Activated T-cell treated with anti-CD3 and anti-CD28 coated beads, Interleukin-2, amount 50 U/mL, for 72 hours (primary cell): ENCODE data around the gene VSNL1. TPM values are rescaled to one million over a fixed set of nuclear protein-coding genes. Genes with fewer than 3 reads are reported as not detected.

Source experiments
- ATAC-seq, 2 donors: fragments of 150-1000 bp; cut with Tn5 transposase; replicated peaks in 1 of 2; 2 replicates each; pipeline ENCODE4 v1.10.0; 2021; ENCODE audit warnings: moderate library complexity in 2 of 2, mild to moderate bottlenecking in 1 of 2
- DNase-seq, 2 donors: peaks; one replicate each; pipeline ENCODE4 v3.0.0; 2021 to 2022; ENCODE audit warnings: mixed read lengths in 1 of 2
- H3K27ac Mint-ChIP-seq: one replicate; pipeline ENCODE4 v1.8.0; 2022; ENCODE audit warnings: mild to moderate bottlenecking, moderate library complexity, mixed read lengths
- H3K27me3 Mint-ChIP-seq: one replicate; pipeline ENCODE4 v1.8.0; 2022; ENCODE audit warnings: low read depth, mixed read lengths
- H3K36me3 Mint-ChIP-seq, 2 donors: one replicate each; pipeline ENCODE4 v1.8.0; 2022; ENCODE audit warnings: mixed read lengths in 2 of 2, mild to moderate bottlenecking in 1 of 2; ENCODE audit not compliant: insufficient read depth in 2 of 2
- H3K4me1 Mint-ChIP-seq: one replicate; pipeline ENCODE4 v1.8.0; 2022; ENCODE audit warnings: low read depth, mixed read lengths
- H3K4me3 Mint-ChIP-seq, 2 donors: one replicate each; pipeline ENCODE4 v1.8.0; 2022; ENCODE audit warnings: mild to moderate bottlenecking in 2 of 2, mixed read lengths in 2 of 2, moderate library complexity in 2 of 2
- H3K9me3 Mint-ChIP-seq, 2 donors: one replicate each; pipeline ENCODE4 v1.8.0; 2022; ENCODE audit warnings: mixed read lengths in 2 of 2
- total RNA-seq, 2 donors: library from RNA; stranded (reverse); gene quantifications; one replicate each; pipeline ENCODE4 v1.2.3, GENCODE V29; 2022

Gene VSNL1
- total RNA-seq, 2 donors from 2014 or later, result not detected

DNA sequence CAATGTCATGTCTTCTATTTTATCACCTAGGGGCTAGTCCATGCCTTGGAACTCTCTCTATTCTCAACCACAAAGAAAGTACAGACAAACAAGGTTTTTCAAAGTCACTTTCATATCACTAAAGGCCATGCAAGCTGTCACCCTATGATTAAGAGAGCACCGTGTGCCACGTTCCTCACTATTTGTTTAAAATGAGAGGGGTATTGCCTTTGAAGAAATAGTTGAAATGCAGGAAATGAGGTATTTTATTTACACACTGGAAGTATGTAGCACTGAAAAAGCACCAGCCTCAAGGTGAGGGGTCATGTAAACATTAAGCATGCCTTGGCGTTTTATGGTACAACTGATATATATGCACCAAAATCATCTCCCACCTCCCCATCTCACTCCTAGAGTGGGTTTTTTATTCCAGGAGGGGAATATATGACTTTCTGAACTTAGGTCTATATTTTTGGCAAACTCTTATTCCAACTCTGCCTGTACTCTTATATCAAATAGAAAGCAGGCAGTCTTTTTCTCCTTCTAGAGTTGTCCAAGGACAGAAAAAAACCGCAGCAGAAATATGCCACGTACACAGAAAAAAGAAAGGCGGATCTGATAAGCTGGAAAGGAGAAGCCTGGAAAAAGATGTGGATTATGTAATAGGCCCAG lies 53.5 kb downstream of the VSNL1 start:
- Mint-ChIP-seq H3K36me3 (no peaks in the 10 kb centered on the region), H3K4me3 (no peak overlapping the region), H3K9me3 (peaks cover 0 to 2% of the 10 kb centered on the region in 2 donors), H3K27ac (no peak overlapping the region), H3K4me1 (no peaks in the 10 kb centered on the region), H3K27me3 (peaks cover 15% of the 10 kb centered on the region)
- no peak for ATAC-seq
- DNase-seq, result no peak

DNA sequence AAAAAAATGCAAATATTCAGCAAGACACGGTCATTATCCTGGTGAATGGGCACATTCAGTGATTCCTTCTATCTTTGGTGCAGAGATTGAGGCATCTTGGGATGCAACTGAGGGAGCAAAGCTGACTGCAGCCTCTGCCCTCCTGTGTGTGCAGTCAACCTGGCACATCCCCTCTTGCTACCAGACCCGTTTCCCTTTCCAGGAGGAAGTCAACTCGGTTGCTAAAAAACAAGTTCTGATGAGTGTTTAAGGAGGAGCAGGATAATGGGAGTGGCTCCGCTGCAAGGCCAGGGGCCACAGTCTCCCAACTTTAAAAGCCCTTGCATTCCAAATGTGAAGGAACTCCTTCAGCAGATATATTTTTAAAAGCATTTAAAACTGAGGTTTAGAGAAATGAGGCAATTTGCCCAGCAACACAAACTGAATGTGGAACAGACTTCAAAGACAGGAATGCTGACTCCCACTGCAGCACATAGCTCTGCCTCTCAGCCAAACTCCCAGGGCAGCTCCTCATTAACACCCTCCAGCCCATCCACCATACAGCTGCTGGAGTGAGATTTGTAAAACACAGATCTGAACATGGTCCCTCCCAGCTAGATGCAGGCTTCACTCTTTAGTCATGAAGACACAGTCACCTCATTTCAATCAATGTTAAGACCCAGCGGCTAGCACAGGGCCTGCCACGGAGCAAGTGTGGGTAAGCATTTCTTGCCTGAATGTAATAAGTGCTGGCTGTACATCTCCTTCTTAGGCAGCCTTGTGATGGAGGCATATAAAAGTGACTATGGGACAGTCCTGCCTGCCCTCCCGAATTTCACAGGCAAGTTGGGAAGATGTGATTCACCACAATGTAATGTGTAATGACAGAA lies 54.3 kb downstream of the VSNL1 start:
- Mint-ChIP-seq H3K27ac (no peak overlapping the region), H3K27me3 (peaks cover 10% of the 10 kb centered on the region), H3K9me3 (no peaks in the 10 kb centered on the region), H3K4me3 (no peak overlapping the region), H3K36me3 (no peaks in the 10 kb centered on the region), H3K4me1 (no peaks in the 10 kb centered on the region)
- no peak for DNase-seq
- ATAC-seq, result no peak

DNA sequence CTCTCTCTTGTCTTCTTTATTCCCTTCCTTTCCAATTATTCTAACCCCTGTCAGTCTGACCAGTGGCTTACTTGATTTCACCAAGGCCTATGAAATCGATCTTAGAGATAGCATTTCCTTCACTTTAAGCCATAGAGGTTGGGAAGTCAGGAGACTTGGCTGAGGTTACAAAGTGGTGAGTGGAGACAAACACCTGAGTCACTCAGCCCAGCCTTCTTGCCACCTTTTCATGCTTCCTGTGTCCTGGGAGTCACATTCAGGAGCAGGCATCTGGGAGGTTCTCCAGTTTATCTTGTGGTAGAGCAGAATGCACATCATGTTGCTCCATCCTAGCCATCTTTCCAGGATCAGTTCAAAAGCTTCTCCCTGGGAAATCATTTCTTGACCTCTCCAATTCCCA lies 59.1 kb downstream of the VSNL1 start:
- ATAC-seq (no peak), DNase-seq (no peak)
- no peak overlapping the region for H3K4me3 Mint-ChIP-seq
- H3K27me3 Mint-ChIP-seq, result peaks cover 15% of the 10 kb centered on the region
- H3K4me1 Mint-ChIP-seq, result no peaks in the 10 kb centered on the region
- no peaks in the 10 kb centered on the region for H3K36me3 Mint-ChIP-seq
- H3K9me3 Mint-ChIP-seq, result peaks cover 0 to 4% of the 10 kb centered on the region in 2 donors
- H3K27ac Mint-ChIP-seq, result no peak overlapping the region

DNA sequence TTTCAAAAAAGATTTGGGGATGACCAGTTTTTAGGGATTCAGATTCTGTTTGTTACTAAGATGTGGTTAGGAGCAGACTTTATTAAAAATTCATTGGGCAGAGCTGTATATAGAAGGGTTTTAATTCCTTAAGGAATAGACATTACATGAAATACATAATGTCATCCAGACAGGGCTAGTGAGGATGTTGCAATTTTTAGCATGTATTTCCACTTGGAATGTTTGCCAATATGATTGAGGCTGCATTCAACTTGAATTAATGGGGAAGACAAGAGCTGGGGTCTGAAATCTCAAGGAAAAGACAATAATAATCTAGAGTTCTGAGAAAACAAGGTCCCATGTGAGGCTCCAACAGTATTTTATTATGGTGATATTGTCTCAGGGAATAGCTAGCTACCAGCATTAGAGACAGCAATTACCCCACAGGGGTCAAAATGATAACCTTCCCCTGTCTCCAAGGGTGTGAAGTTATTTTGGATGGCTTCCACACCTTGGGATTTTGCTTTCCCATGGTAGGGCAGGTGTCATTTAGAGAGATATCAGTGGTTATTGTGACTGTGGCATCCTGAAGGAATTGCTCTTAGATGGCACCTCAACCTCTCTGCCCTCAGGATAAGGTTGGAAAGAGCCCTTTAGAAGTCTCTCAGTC lies 60.2 kb downstream of the VSNL1 start:
- no peaks in the 10 kb centered on the region for H3K4me1 Mint-ChIP-seq
- no peak overlapping the region for H3K4me3 Mint-ChIP-seq
- DNase-seq (no peak), ATAC-seq (no peak)
- no peaks in the 10 kb centered on the region for H3K36me3 Mint-ChIP-seq
- peaks cover 0 to 4% of the 10 kb centered on the region in 2 donors for H3K9me3 Mint-ChIP-seq
- H3K27ac Mint-ChIP-seq, result no peak overlapping the region
- H3K27me3 Mint-ChIP-seq, result peaks cover 15% of the 10 kb centered on the region

DNA sequence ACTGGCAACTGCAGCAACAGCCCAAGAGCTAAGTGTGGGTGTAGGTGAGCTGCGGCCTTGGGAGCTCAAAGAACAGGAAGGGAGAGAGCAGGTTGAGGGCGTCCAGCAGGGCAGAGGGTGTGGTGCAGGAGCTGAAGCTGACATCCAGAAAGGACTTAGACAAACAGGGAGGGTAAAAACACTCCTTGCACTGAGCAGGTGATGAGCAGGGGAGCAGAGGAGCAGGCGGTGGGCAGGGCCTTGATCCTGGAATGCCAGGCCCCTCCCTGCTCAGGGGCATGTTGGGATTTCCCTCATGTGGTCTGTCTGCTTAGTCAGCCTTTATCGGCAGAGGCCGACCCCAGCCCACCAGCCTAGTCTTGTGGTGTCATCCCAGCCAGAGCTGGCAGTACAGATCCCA lies 63.6 kb downstream of the VSNL1 start:
- Mint-ChIP-seq H3K4me1 (no peaks in the 10 kb centered on the region), H3K27me3 (peaks cover 11% of the 10 kb centered on the region), H3K4me3 (no peak overlapping the region), H3K27ac (no peak overlapping the region), H3K9me3 (peaks cover 0 to 4% of the 10 kb centered on the region in 2 donors), H3K36me3 (no peaks in the 10 kb centered on the region)
- no peak for DNase-seq
- no peak for ATAC-seq

DNA sequence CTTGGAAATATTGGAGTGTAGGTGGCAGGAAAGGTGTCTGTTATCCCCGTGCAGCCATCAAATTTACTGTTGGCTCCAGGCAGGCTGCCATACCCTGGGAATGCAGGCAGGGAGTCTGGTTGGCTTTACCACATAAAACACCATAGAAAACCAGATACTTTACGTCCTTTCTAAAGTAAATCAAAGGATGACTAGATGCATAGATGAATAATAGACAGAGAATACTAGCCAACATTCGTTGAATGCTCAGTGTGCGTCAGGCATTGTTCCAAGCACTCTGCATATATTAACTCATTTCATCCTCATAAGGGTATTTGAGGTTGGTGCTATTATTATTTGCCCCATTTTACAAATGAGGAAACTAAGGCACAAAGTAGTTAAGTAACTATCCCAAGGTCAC lies 65.2 kb downstream of the VSNL1 start:
- Mint-ChIP-seq H3K36me3 (no peaks in the 10 kb centered on the region), H3K4me1 (no peaks in the 10 kb centered on the region), H3K4me3 (no peak overlapping the region), H3K9me3 (peaks cover 0 to 4% of the 10 kb centered on the region in 2 donors), H3K27ac (no peak overlapping the region), H3K27me3 (peaks cover 15% of the 10 kb centered on the region)
- DNase-seq (no peak), ATAC-seq (no peak)

DNA sequence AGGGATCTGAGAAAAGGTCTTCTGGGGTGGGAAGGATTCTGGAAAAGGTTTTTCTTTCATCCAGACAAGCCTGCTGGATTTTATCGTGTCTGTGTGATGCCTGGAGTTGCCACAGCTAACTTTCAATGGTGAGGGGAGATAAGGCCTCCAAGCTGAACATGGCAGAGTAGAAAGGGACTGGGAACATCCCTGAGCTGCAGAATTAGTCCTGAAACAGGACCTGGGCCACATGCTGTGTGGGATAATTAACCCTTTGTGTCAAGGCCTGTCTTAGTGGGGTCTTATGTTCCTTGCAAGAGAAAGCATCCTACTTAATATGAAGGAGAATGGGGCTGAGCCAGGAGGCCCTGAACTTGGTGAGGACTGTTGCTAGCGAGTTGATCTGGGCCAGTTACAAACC lies 66.4 kb downstream of the VSNL1 start:
- ATAC-seq, result no peak
- no peak for DNase-seq
- no peaks in the 10 kb centered on the region for H3K36me3 Mint-ChIP-seq
- H3K4me3 Mint-ChIP-seq, result no peak overlapping the region
- H3K27me3 Mint-ChIP-seq, result peaks cover 19% of the 10 kb centered on the region
- H3K4me1 Mint-ChIP-seq, result no peaks in the 10 kb centered on the region
- H3K27ac Mint-ChIP-seq, result no peak overlapping the region
- peaks cover 0 to 4% of the 10 kb centered on the region in 2 donors for H3K9me3 Mint-ChIP-seq

DNA sequence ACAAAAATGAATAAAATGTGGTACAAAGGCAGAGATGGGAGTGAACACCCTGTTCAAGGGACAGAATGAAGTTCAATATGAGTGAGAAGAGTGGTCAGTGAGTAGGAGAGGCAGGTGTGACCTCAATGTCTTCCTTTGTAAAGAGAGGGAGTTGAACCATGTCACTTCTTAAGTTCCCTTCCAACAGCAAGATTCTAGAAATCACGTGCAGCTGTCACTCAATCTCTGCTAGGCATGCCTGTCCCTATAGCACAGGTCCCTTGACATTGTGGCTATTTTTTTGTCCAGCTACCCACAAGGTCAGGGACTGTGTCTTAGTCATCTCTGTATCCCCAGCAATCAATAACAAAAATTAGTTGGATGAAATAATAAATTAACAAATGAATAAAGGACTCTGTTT lies 66.9 kb downstream of the VSNL1 start:
- Mint-ChIP-seq H3K4me3 (no peak overlapping the region), H3K4me1 (no peaks in the 10 kb centered on the region), H3K27ac (no peak overlapping the region), H3K27me3 (peaks cover 19% of the 10 kb centered on the region), H3K9me3 (peaks cover 0 to 4% of the 10 kb centered on the region in 2 donors), H3K36me3 (no peaks in the 10 kb centered on the region)
- DNase-seq, result no peak
- no peak for ATAC-seq

DNA sequence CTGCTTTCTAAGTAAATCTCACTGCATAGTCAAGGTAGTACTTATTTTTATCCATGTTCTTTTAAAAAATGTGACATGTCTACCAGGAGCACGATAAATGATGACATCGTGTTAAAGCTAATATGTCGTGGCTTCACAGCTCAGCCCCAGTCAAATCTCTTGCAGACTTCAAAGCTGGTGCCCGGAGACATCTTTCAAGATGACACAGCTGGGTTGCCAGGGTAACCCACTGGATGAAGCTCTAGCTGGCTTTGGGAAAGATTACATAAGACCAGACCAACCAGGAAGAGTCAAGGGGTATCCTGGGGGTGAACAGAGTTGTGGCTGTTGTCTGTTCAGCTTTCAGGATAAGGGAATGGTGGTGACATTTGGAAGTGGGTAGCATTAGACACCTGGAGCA lies 67.8 kb downstream of the VSNL1 start:
- Mint-ChIP-seq H3K9me3 (peaks cover 0 to 2% of the 10 kb centered on the region in 2 donors), H3K4me1 (no peaks in the 10 kb centered on the region), H3K36me3 (no peaks in the 10 kb centered on the region), H3K4me3 (no peak overlapping the region), H3K27me3 (peaks cover 21% of the 10 kb centered on the region), H3K27ac (no peak overlapping the region)
- DNase-seq (no peak), ATAC-seq (no peak)

DNA sequence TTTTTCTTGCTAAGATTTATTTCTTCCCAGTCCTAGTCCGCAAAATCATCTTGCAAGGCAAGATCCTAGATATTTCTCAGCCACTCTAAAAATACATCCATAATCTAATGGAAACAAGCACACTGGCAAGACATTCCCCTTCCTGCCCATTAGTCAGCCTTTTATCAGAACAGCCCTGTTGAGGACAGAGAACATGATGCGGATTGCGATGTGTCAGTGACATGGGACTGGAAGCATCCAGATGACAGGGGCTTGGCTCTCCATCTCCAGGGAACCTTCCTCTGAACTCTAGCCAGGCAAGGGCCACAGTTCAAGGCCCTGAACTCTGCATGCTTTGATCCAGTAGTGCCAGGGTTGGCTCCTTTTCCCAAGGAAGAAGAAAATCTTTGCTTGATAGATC lies 70.0 kb downstream of the VSNL1 start:
- no peak for DNase-seq
- H3K4me3 Mint-ChIP-seq, result no peak overlapping the region
- no peaks in the 10 kb centered on the region for H3K4me1 Mint-ChIP-seq
- no peak for ATAC-seq
- no peak overlapping the region for H3K27ac Mint-ChIP-seq
- no peaks in the 10 kb centered on the region for H3K9me3 Mint-ChIP-seq
- peaks cover 27% of the 10 kb centered on the region for H3K27me3 Mint-ChIP-seq
- H3K36me3 Mint-ChIP-seq, result no peaks in the 10 kb centered on the region

DNA sequence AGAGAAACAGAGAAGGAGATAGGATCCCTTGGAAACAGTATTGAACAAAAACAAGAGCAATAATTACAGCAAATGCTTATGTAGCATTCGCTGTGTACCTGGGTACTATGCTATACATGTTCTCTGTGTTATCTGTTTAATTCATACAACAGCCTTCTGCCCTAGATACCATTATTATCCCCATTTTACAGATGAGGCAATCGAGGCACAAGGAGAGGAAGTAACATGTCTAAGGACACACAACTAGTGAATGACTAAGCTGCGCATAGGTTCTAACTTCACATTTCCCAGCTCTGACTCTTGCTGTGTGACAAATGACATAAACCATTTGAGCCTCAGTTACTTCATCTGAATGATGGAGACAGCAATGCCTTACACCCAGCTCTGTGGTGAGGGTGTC lies 70.5 kb downstream of the VSNL1 start:
- H3K4me1 Mint-ChIP-seq, result no peaks in the 10 kb centered on the region
- ATAC-seq (no peak), DNase-seq (no peak)
- no peaks in the 10 kb centered on the region for H3K36me3 Mint-ChIP-seq
- H3K27me3 Mint-ChIP-seq, result peaks cover 27% of the 10 kb centered on the region
- H3K27ac Mint-ChIP-seq, result no peak overlapping the region
- H3K9me3 Mint-ChIP-seq, result no peaks in the 10 kb centered on the region
- no peak overlapping the region for H3K4me3 Mint-ChIP-seq

DNA sequence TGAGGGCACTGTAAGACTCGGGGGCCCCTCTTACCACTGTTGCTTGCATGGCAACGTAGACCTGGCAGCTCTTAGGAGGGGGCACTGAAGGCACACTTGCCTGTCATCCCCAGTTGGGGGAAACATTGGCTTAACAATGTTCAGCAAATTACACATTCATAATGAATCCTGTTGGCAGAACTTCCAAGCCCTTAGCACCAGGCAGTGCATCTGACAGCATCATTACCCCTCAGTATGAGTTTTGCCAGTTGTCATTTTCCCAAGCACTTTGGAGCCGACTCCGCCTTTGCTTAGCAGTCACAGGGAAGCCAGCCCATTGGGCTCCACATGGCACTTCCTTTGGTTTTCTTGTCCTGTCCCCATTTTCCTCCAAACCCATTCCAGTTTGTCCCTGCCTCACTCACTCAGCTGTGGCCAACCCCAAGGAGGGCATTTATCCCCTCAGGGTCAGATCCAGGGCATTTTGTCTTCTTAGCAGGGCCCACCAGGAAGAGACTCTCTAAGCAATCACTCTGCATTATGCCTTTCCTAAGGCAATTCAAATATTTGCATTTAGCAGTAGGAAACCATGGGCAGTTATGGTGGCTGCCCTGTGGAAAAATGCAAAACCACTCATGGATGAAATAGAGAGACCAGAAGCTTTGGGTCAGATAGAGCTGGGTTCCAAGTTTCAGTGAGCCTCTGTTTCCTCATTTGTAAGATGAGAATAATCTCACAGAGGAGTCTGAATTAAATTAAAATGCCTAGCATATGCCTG lies 73.9 kb downstream of the VSNL1 start:
- Mint-ChIP-seq H3K9me3 (no peaks in the 10 kb centered on the region), H3K4me3 (no peak overlapping the region), H3K27ac (no peak overlapping the region), H3K27me3 (peaks cover 27% of the 10 kb centered on the region), H3K4me1 (no peaks in the 10 kb centered on the region), H3K36me3 (no peaks in the 10 kb centered on the region)
- ATAC-seq (no peak), DNase-seq (no peak)

DNA sequence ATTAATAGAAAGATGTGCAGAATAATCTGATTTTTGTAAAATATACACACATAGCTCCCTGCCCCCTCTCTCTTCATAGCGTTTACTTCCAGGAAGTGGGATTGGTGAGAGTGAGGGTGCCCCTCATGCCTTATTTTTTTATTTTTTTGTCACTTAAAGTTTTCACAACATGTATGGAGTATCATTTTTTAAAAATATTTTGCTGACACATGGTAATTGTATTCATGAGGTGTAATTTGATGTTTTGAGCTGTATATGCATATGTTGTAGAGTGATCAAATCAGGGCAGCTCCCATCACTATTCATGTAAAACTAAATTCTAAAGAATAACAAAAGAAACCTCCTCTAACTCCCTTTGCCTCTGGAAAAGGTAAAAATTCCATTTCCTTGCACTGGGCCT lies 74.7 kb downstream of the VSNL1 start:
- no peak overlapping the region for H3K4me3 Mint-ChIP-seq
- H3K27ac Mint-ChIP-seq, result no peak overlapping the region
- H3K9me3 Mint-ChIP-seq, result no peaks in the 10 kb centered on the region
- no peak for DNase-seq
- no peak for ATAC-seq
- H3K27me3 Mint-ChIP-seq, result peaks cover 29% of the 10 kb centered on the region
- H3K4me1 Mint-ChIP-seq, result no peaks in the 10 kb centered on the region
- H3K36me3 Mint-ChIP-seq, result no peaks in the 10 kb centered on the region
